Measurements from ENCODE around the gene DCXR.

DCXR gene

GRCh38 chr17:82008941-82009405 lies 28.5 kb downstream of the DCXR start:
- FAIRE-seq, result no peak

- FAIRE-seq, result no peak
Observed at GRCh38 chr17:82008258-82008940, 29.1 kb downstream of the DCXR start.

- FAIRE-seq, result no peak
Observed at GRCh38 chr17:82007495-82008257, 29.8 kb downstream of the DCXR start.

GRCh38 chr17:82007228-82007494 lies 30.3 kb downstream of the DCXR start:
- no peak for FAIRE-seq

- no peak for FAIRE-seq
Observed at GRCh38 chr17:82006468-82007227, 30.8 kb downstream of the DCXR start.

GRCh38 chr17:82005701-82006348 lies 31.7 kb downstream of the DCXR start:
- no peak for FAIRE-seq

- no peak for FAIRE-seq
Observed at GRCh38 chr17:82004517-82005455, 32.7 kb downstream of the DCXR start.

- no peak for FAIRE-seq
Observed at GRCh38 chr17:82003411-82004381, 33.8 kb downstream of the DCXR start.

- FAIRE-seq, result no peak
Observed at GRCh38 chr17:82001571-82002056, 35.9 kb downstream of the DCXR start.

- FAIRE-seq, result no peak
Observed at GRCh38 chr17:82000803-82001570, 36.5 kb downstream of the DCXR start.

- no peak for FAIRE-seq
Observed at GRCh38 chr17:81999976-82000802, 37.3 kb downstream of the DCXR start.

GRCh38 chr17:81999587-81999975 lies 37.9 kb downstream of the DCXR start:
- FAIRE-seq, result no peak

- no peak for FAIRE-seq
Observed at GRCh38 chr17:81998691-81999438, 38.6 kb downstream of the DCXR start.

GRCh38 chr17:81998212-81998611 lies 39.3 kb downstream of the DCXR start:
- FAIRE-seq, result no peak

- FAIRE-seq, result no peak
Observed at GRCh38 chr17:81996757-81997441, 40.6 kb downstream of the DCXR start.

- no peak for FAIRE-seq
Observed at GRCh38 chr17:81996232-81996756, 41.2 kb downstream of the DCXR start.

All from endometrium (tissue), 2 donors.